H1 (cell line): ENCODE data around the gene PML. TPM values are rescaled to one million over a fixed set of nuclear protein-coding genes. Genes with fewer than 3 reads are reported as not detected.
A peak's percentile ranks its signal among the peaks of the same experiment; 100 is the strongest.

Experiments used
- CTCF ChIA-PET: fragments of 300-600 bp; sonication (Branson Sonifier 250); formaldehyde crosslinking; loops from one replicate; lab custom pipeline; 2021; ENCODE audit not compliant: partially characterized antibody; lab: Charles Lee
- POLR2A ChIA-PET: fragments of 300-600 bp; sonication (Branson Sonifier 250); formaldehyde crosslinking; loops from one replicate; lab custom pipeline; 2021; ENCODE audit warnings: inconsistent platforms; ENCODE audit not compliant: partially characterized antibody; lab: Charles Lee
- DNase-seq, 2 experiments: peaks; one replicate each; pipeline versions ENCODE4 v3.0.0 to v3.0.0-alpha.2; 2010 to 2022; ENCODE audit warnings: low spot score in 2 of 2, low read depth in 1 of 2, mixed read lengths in 1 of 2
- FAIRE-seq: peaks from 2 replicates; lab custom pipeline; 2011; peaks lifted over from hg19 to GRCh38; lab: Jason Lieb, UNC
- H2AFZ ChIP-seq: 2 replicates; pipeline ENCODE4 v1.8.1; 2012; ENCODE audit warnings: low read length, inconsistent platforms
- H2AK5ac ChIP-seq: 2 replicates; pipeline ENCODE4 v1.6.1; 2013; ENCODE audit warnings: low read depth, low read length
- H2BK120ac ChIP-seq: replicated peaks from 2 replicates; pipeline ENCODE3; 2013; ENCODE audit warnings: low read depth, low read length, inconsistent platforms
- H2BK12ac ChIP-seq: 2 replicates; pipeline ENCODE4 v1.6.1; 2013; ENCODE audit warnings: low read depth, low read length
- H2BK15ac ChIP-seq: 2 replicates; pipeline ENCODE4 v1.6.1; 2013; ENCODE audit warnings: low read length
- H2BK20ac ChIP-seq: 2 replicates; pipeline ENCODE4 v1.6.1; 2013; ENCODE audit warnings: low read length
- H2BK5ac ChIP-seq: 2 replicates; pipeline ENCODE4 v1.6.1; 2013; ENCODE audit warnings: low read depth, low read length
- H3K14ac ChIP-seq: 2 replicates; pipeline ENCODE4 v1.6.1; 2013; ENCODE audit warnings: inconsistent platforms; ENCODE audit not compliant: insufficient read length
- H3K18ac ChIP-seq: 2 replicates; pipeline ENCODE4 v1.6.1; 2013; ENCODE audit warnings: low read length; ENCODE audit errors: extremely low read depth
- H3K23ac ChIP-seq: 2 replicates; pipeline ENCODE4 v1.6.1; 2013; ENCODE audit warnings: inconsistent platforms; ENCODE audit not compliant: insufficient read length
- H3K23me2 ChIP-seq: 2 replicates; pipeline ENCODE4 v1.6.1; 2013; ENCODE audit warnings: low read depth, low read length
- H3K27ac ChIP-seq: 2 replicates; pipeline ENCODE4 v1.6.1; 2011; ENCODE audit warnings: low read depth, low read length, inconsistent platforms
- H3K27me3 ChIP-seq, 4 experiments: replicated peaks in 1 of 4; 1 replicate in 1 of 4; 2 replicates in 3 of 4; pipeline versions ENCODE4 v1.6.1 to v1.8.1; 2011 to 2013; ENCODE audit warnings: low read length in 3 of 4, mild to moderate bottlenecking in 3 of 4, inconsistent platforms in 2 of 4, mixed read lengths in 2 of 4, moderate library complexity in 1 of 4; ENCODE audit not compliant: control insufficient read depth in 3 of 4, insufficient read depth in 3 of 4; ENCODE audit errors: extremely low read depth in 1 of 4
- H3K36me3 ChIP-seq, 4 experiments: 2 replicates each; pipeline versions ENCODE4 v1.6.1 to v1.8.1; 2011 to 2013; ENCODE audit warnings: mild to moderate bottlenecking in 4 of 4, low read length in 3 of 4, moderate library complexity in 2 of 4, control low read depth in 1 of 4, inconsistent platforms in 1 of 4; ENCODE audit not compliant: insufficient read depth in 4 of 4, control insufficient read depth in 2 of 4
- H3K4ac ChIP-seq: replicated peaks from 2 replicates; pipeline ENCODE3; 2013; ENCODE audit warnings: low read length, low read depth, mixed read lengths, inconsistent platforms; ENCODE audit not compliant: insufficient read length
- H3K4me1 ChIP-seq, 4 experiments: replicated peaks in 1 of 4; 1 replicate in 1 of 4; 2 replicates in 3 of 4; pipeline versions ENCODE4 v1.6.1 to v1.8.1; 2011 to 2013; ENCODE audit warnings: low read length in 3 of 4, inconsistent platforms in 2 of 4, mixed read lengths in 1 of 4; ENCODE audit not compliant: insufficient read depth in 4 of 4, control insufficient read depth in 3 of 4
- H3K4me2 ChIP-seq, 2 experiments: 2 replicates each; pipeline versions ENCODE4 v1.6.1 to v1.8.1; 2011 to 2013; ENCODE audit warnings: low read depth in 2 of 2, low read length in 2 of 2, control low read depth in 1 of 2, inconsistent platforms in 1 of 2, mild to moderate bottlenecking in 1 of 2; ENCODE audit not compliant: insufficient read depth in 1 of 2
- H3K4me3 ChIP-seq, 4 experiments: fragments of 200-600, 300-600 bp in 1 of 4; sonication (generic), shearing (Covaris generic), sonication (Bioruptor Twin) in 1 of 4; 2 replicates each; pipeline versions ENCODE4 v1.5.1 to v1.8.1; 2011 to 2016; ENCODE audit warnings: low read length in 4 of 4, low read depth in 3 of 4, control low read depth in 2 of 4, inconsistent platforms in 2 of 4, mild to moderate bottlenecking in 2 of 4, mixed read lengths in 1 of 4, moderate library complexity in 1 of 4; ENCODE audit not compliant: insufficient read depth in 2 of 4; ENCODE audit errors: extremely low read depth in 1 of 4
- H3K56ac ChIP-seq: replicated peaks from 2 replicates; pipeline ENCODE3; 2013; ENCODE audit warnings: low read depth, mild to moderate bottlenecking, mixed read lengths, low read length, inconsistent platforms; ENCODE audit not compliant: insufficient read length
- H3K79me1 ChIP-seq: 2 replicates; pipeline ENCODE4 v1.6.1; 2013; ENCODE audit warnings: low read depth, low read length, control low read depth
- H3K79me2 ChIP-seq, 2 experiments: 2 replicates each; pipeline versions ENCODE4 v1.6.1 to v1.8.1; 2012 to 2013; ENCODE audit warnings: low read length in 2 of 2, mild to moderate bottlenecking in 2 of 2, inconsistent platforms in 1 of 2; ENCODE audit not compliant: insufficient read depth in 2 of 2, control insufficient read depth in 1 of 2
- H3K9ac ChIP-seq, 4 experiments: replicated peaks in 1 of 4; 1 replicate in 1 of 4; 2 replicates in 3 of 4; pipeline versions ENCODE4 v1.6.1 to v1.8.1; 2011 to 2013; ENCODE audit warnings: low read depth in 3 of 4, low read length in 3 of 4, control low read depth in 2 of 4, mild to moderate bottlenecking in 2 of 4, moderate library complexity in 2 of 4, inconsistent platforms in 1 of 4; ENCODE audit errors: extremely low read depth in 1 of 4
- H3K9me3 ChIP-seq, 2 experiments: 2 replicates each; pipeline versions ENCODE4 v1.6.1 to v1.8.1; 2012 to 2013; ENCODE audit warnings: mild to moderate bottlenecking in 2 of 2, moderate library complexity in 2 of 2, control low read depth in 1 of 2, inconsistent platforms in 1 of 2, low read depth in 1 of 2, low read length in 1 of 2, mixed read lengths in 1 of 2; ENCODE audit not compliant: insufficient read depth in 2 of 2
- H4K20me1 ChIP-seq, 2 experiments: replicated peaks in 1 of 2; 2 replicates each; pipeline versions ENCODE3 to v1.8.1; 2011 to 2013; ENCODE audit warnings: inconsistent platforms in 2 of 2, low read length in 2 of 2, mild to moderate bottlenecking in 1 of 2; ENCODE audit not compliant: insufficient read depth in 2 of 2, control insufficient read depth in 1 of 2
- H4K5ac ChIP-seq: 2 replicates; pipeline ENCODE4 v1.6.1; 2013; ENCODE audit warnings: low read length, low read depth, mixed read lengths, inconsistent platforms; ENCODE audit not compliant: insufficient read length
- H4K8ac ChIP-seq: 2 replicates; pipeline ENCODE4 v1.8.0; 2013; ENCODE audit warnings: mild to moderate bottlenecking, moderate library complexity, low read length, inconsistent platforms; ENCODE audit not compliant: insufficient read depth; ENCODE audit errors: extremely low read depth
- H4K91ac ChIP-seq: replicated peaks from 2 replicates; pipeline ENCODE3; 2013; ENCODE audit warnings: low read length, mixed read lengths, inconsistent platforms; ENCODE audit not compliant: insufficient read length
- CBX8 ChIP-seq: fragments of 300-800, 300-1000 bp; sonication (generic); IDR thresholded peaks from 2 replicates; pipeline ENCODE4 v1.7.1; 2016; ENCODE audit warnings: low read depth, low read length, borderline replicate concordance
- CREB1 ChIP-seq: IDR thresholded peaks from 2 replicates; pipeline ENCODE4 v1.6.1; 2012; ENCODE audit warnings: inconsistent platforms
- GTF2F1 ChIP-seq: IDR thresholded peaks from 2 replicates; pipeline ENCODE4 v1.6.1; 2012; ENCODE audit warnings: low read depth, low read length, improper control_type of control experiment, borderline replicate concordance
- NANOG ChIP-seq: IDR thresholded peaks from 2 replicates; pipeline ENCODE4 v1.6.1; 2011; ENCODE audit warnings: low read length, low read depth, mild to moderate bottlenecking, inconsistent platforms; ENCODE audit not compliant: insufficient read depth, poor library complexity, severe bottlenecking
- POLR2A ChIP-seq, 2 experiments: IDR thresholded peaks; 1 replicate in 1 of 2; 2 replicates in 1 of 2; pipeline ENCODE4 v1.6.1; 2011; ENCODE audit warnings: low read depth in 2 of 2, low read length in 2 of 2, mild to moderate bottlenecking in 2 of 2; ENCODE audit errors: control extremely low read depth in 1 of 2
- RXRA ChIP-seq: IDR thresholded peaks from 2 replicates; pipeline ENCODE4 v1.6.1; 2011; ENCODE audit warnings: low read depth, mild to moderate bottlenecking, low read length, moderate library complexity; ENCODE audit not compliant: insufficient read depth
- SIN3A ChIP-seq, 2 experiments: IDR thresholded peaks in 1 of 2; conservative IDR thresholded peaks in 1 of 2; 2 replicates each; pipeline ENCODE4 v1.6.1; 2011 to 2012; ENCODE audit warnings: low read length in 2 of 2, improper control_type of control experiment in 1 of 2, low read depth in 1 of 2, mild to moderate bottlenecking in 1 of 2
- SIRT6 ChIP-seq: IDR thresholded peaks from one replicate; pipeline ENCODE4 v1.7.1; 2012; ENCODE audit warnings: low read length, inconsistent platforms
- SIX5 ChIP-seq: IDR thresholded peaks from 2 replicates; pipeline ENCODE4 v1.6.1; 2011; ENCODE audit warnings: mild to moderate bottlenecking, low read depth, low read length
- SP4 ChIP-seq: IDR thresholded peaks from 2 replicates; pipeline ENCODE4 v1.6.1; 2012; ENCODE audit warnings: low read length, inconsistent platforms
- WGBS, 2 experiments: shearing (Covaris generic) in 1 of 2; methylation state at CpG; one replicate each; pipeline versions ENCODE4 v1.1.6 to v1.1.7; 2013 to 2015; ENCODE audit warnings: low lambda C conversion rate in 2 of 2, mixed read lengths in 2 of 2, inconsistent platforms in 1 of 2, low coverage in 1 of 2, missing lambda C conversion rate in 1 of 2; ENCODE audit not compliant: insufficient replicate concordance in 2 of 2, insufficient coverage in 1 of 2, insufficient read length in 1 of 2; ENCODE audit errors: extremely low coverage in 1 of 2, missing lambda C conversion rate in 1 of 2; 5-methylcytosine and 5-hydroxymethylcytosine counted together
- polyA plus RNA-seq, 7 experiments: library from polyadenylated mRNA; depleted of rRNA in 3 of 7; stranded (reverse) in 5 of 7; unstranded in 2 of 7; fragments of >200 nt in 5 of 7; fragments of 200-250 nt in 2 of 7; gene quantifications; 1 replicate in 5 of 7; 2 replicates in 1 of 7; 4 replicates in 1 of 7; pipeline versions ENCODE4 v1.2.1 to v1.2.3, GENCODE V29; 2011 to 2013; ENCODE audit warnings: missing spikeins in 2 of 7, mixed read lengths in 2 of 7
- total RNA-seq: library from RNA; stranded (reverse); fragmentation: NEBNext Ultra II Directional; extraction: Animal tissue kit (Norgen Biotek cat#: 25700); gene quantifications from 2 replicates; pipeline ENCODE4 v1.2.1, GENCODE V29; 2021
- TF ChIP-seq, protein P1 (sequence below): IDR thresholded peaks from 2 replicates; pipeline ENCODE4 v1.6.1; 2012; ENCODE audit warnings: inconsistent platforms
- TF ChIP-seq, protein P2 (sequence below): IDR thresholded peaks from 2 replicates; pipeline ENCODE4 v1.6.1; 2011; ENCODE audit warnings: low read depth, mild to moderate bottlenecking, low read length; ENCODE audit not compliant: insufficient read depth

Gene PML
- total and polyA plus RNA-seq, 2 of the 8 experiments (the other 6 are each of a cell fraction or from before 2014, with no cell fraction given) = 14.9 to 30.3 TPM

DNA sequence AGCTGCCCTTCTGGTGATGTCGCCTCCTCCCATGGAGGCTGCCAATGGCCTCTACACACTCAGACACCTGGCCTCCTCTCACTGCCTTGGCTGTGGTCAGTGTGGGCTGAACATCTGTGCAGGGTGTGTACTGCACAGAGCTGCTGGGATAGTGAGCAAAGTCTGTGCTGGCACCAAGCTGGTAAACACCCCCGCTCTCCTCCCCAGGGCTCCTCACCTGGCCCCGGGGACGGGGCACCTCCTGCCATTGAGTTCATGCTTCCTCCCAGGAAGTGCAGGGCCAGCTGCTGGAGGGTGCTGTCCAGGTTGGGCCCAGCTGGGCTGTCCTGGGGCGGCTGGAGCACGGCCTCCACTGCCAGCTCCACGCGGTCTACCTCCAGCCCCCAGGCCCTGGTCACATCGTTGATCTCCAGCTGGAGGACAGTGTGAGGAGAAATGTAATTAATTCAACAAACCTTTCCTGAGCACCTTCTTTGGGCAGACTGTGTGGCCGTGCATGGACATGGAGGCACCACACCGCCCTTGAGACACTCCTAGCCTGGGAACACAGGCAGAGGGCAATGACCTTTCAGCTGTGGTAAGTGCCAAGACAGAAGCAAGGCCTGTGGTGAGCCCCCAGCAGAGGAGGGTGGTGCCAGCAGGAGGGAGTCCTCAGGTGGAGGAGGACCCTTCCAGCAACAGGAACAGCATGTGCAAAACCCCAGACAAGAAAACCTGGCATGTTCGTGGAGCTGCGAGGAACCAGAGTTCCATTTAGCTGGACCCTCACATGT is 9.2 kb upstream of the PML start:
- Histone ChIP-seq H4K91ac (no peak overlapping the region), H3K79me2 (no peaks in the 10 kb centered on the region), H3K4me2 (no peak overlapping the region), H3K79me1 (no peaks in the 10 kb centered on the region), H2AFZ (no peak overlapping the region), H3K56ac (no peak overlapping the region), H3K27me3 (peaks cover 0 to 2% (median 0%) of the 10 kb centered on the region in 4 experiments; a peak in 1 of 7 replicates), H3K23me2 (no peaks in the 10 kb centered on the region), H3K23ac (no peak overlapping the region), H2BK12ac (no peak overlapping the region), H3K4me3 (no peak overlapping the region), H2BK120ac (no peak overlapping the region), H4K8ac (peak overlapping the region; percentile 60; the same call in 1 of the 2 replicates), H3K9ac (no peak overlapping the region), H3K14ac (no peak overlapping the region), H3K4ac (no peak overlapping the region), H2BK20ac (no peak overlapping the region), H3K27ac (no peak overlapping the region), H3K36me3 (no peaks in the 10 kb centered on the region), H2BK15ac (no peak overlapping the region), H3K9me3 (no peaks in the 10 kb centered on the region), H2BK5ac (no peak overlapping the region), H4K5ac (no peak overlapping the region), H3K18ac (no peak overlapping the region), H4K20me1 (peaks cover 0 to under 1% of the 10 kb centered on the region in 2 experiments), H2AK5ac (no peak overlapping the region), H3K4me1 (no peaks in the 10 kb centered on the region; a peak in 1 of 7 replicates)
- ChIA-PET CTCF (interaction anchor here (0.8 to 11.4 kb wide), 6 partner anchors 9 to 326 kb away, joined by 3 to 167 read pairs (median 13); partner anchors contain the start of gene PML), POLR2A (no interaction called here)
- DNase-seq (no peak), FAIRE-seq (no peak)
- WGBS, 2 experiments = 90% methylated on average over 13 of the region's 13 CpGs; no CpG with 5 or more reads in 1 of the 2 experiments
- TF ChIP-seq CREB1 (no peak), SIRT6 (no peak), SIN3A (conservative IDR thresholded peaks at IDR 0.05 in 1 of 2, IDR thresholded peaks at IDR 0.05 in 1 of 2; ENCODE audit: low read depth in 1 of 2, low read length in 2 of 2) (no peak), GTF2F1 (no peak), NANOG (no peak), SP4 (no peak), POLR2A (IDR thresholded peaks at IDR 0.05; ENCODE audit: control extremely low read depth in 1 of 2, low read depth in 2 of 2, low read length in 2 of 2) (no peak), CBX8 (no peak), SIX5 (no peak), RXRA (no peak)
- TF ChIP-seq, protein P1, sequence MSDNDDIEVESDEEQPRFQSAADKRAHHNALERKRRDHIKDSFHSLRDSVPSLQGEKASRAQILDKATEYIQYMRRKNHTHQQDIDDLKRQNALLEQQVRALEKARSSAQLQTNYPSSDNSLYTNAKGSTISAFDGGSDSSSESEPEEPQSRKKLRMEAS = no peak
- TF ChIP-seq, protein P2, sequence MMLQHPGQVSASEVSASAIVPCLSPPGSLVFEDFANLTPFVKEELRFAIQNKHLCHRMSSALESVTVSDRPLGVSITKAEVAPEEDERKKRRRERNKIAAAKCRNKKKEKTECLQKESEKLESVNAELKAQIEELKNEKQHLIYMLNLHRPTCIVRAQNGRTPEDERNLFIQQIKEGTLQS = no peak
